Right ventricle myocardium inferior (tissue), 1 donor: Measurements from ENCODE around the gene FBLIM1. TPM values are rescaled to one million over a fixed set of nuclear protein-coding genes. Genes with fewer than 3 reads are reported as not detected.

Experiments
- ATAC-seq: fragments of 200-7000 bp; cut with Tn5 transposase; one replicate; pipeline ENCODE4 v1.9.1; 2020; ENCODE audit warnings: mild to moderate bottlenecking, moderate library complexity
- DNase-seq: peaks from one replicate; pipeline ENCODE4 v3.0.0; 2021; ENCODE audit errors: missing footprints
- intact Hi-C: fragments of 100-400 bp; cut with DNase I; formaldehyde crosslinking; loops from one replicate; pipeline ENCODE4 v1.11.0; 2022
- total RNA-seq: library from RNA; stranded (reverse); fragmentation: NEBNext Ultra II Directional; extraction: Animal tissue kit (Norgen Biotek cat#: 25700); gene quantifications from one replicate; pipeline ENCODE4 v1.2.1, GENCODE V29; 2021
- donor health status: DM: no; HTN: yes; CAD: no; lungs with severe emphysema.

FBLIM1 gene
- total RNA-seq, 1 donor from 2014 or later: 97.6 TPM

DNA sequence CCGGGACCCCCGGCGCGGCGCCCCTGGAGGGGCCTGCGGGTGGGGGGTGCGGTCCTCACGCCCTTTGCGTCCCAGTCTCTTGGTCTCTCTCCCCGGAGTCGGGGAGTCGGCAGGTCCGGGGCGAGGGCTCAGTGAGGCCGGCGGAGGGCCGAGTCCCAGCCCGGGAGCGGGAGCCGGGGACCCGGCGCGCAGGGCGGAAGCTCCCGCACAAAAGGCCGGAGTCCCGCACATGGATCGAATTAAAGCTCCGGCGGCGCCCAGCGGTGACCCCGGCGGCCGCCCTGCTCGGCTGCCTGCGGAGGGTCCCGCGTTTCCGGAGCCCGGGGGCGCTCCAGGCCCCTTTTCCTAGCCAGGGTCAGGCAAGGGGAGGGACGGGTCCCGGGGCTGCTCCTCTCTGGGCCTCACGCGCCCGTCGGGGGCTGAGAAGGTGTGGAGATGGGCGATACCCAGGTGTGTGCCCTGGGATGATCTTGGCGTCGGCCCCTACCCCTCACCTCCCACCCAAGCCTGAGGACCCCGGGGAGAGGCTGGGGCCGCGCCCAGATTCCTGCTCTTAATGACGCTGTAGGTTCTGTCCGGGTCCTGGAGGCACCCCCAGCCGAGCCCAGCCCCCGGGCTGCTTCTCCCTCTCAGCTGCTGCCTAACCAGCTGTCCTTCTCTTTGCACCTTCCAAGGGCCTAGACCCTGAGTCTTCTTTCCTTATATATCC lies 512 bp downstream of the FBLIM1 start:
- ATAC-seq (peak; percentile 11), DNase-seq (peak; percentile 59)
- intact Hi-C loops: no loop called here

DNA sequence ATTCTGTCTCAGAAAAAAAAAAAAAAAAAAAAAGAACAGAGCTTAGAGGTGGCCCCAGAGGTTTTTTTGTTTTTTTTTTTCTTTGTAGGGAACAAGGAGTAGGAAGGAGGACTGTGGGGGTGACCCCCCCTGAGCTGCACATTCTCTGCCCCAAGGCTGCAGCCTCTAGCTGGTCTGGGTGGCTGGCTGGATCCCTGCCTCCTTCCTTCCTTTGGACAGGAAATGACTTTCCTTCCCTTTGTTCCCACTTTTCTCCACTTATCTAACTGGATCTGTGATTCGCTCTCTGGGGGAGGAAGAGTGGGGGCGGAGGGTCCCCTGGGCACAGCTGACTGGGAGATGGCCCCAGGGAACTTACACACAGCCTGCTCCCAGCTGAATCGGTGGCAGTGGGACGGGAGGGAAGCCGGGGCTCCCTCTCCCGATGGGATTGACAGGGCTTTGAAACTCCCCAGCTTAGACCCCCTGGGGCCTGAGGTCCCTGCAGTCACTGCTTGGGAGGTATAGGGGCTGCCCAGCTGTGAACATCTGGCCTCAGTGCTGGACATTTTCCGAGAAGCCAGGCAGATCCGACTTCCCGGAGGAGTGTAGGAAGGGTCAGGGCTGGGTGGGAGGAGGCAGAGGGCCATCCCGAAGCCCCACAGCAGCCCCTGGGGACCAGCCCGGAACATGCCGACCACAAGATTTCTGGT lies 2.1 kb downstream of the FBLIM1 start:
- peak; percentile 49 for ATAC-seq
- DNase-seq: peak; percentile 73
- intact Hi-C loops: no loop called here

GRCh38 chr1:15761366-15762128 lies 3.0 kb downstream of the FBLIM1 start:
- DNase-seq (peak; percentile 37), ATAC-seq (peak; percentile 67)
- intact Hi-C loops: no loop called here

DNA sequence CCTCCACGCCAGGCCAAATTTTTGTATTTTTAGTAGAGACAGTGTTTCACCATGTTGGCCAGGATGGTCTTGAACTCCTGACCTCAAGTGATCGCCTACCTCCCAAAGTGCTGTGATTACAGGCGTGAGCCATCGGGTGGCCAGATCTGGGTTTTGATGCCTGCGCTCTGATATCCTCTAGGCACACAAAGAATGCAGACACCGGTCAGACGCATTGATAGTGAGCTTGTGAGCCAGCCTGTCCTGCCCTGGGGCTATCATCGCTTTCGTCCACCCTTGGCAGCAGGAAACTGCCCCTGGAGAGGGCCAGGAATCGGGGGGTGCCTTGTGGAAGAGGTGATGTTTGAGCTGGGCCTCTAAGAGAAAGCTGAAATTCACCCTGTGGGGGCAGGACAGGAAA lies 4.0 kb downstream of the FBLIM1 start:
- no peak for ATAC-seq
- intact Hi-C loops: no loop called here
- DNase-seq: peak; percentile 45

DNA sequence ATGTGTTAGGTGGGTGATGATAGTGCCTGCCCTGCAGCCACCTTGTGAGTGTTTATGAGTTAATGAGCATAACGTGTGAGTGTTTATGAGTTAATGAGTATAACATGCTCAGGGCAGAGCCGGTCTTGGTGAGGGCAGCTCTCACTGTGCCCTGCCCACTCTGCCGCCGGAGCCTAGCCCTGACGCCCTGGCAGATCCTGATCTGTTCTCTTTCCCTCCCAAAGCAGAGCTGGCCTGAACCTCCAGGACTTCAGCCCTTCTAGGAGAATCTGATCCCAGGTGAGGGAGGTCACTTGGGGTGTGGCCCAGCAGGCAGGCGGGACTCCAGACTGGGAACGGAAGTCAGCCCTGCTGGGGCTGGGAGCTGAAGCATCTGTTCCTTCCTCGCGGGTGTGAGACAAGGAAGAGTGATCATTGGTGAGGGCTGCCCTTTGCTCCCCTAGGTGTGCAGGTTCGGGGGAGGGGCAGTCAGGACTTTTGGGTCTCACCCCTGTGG lies 5.7 kb downstream of the FBLIM1 start:
- DNase-seq (peak; percentile 22), ATAC-seq (no peak)
- intact Hi-C loops: no loop called here

DNA sequence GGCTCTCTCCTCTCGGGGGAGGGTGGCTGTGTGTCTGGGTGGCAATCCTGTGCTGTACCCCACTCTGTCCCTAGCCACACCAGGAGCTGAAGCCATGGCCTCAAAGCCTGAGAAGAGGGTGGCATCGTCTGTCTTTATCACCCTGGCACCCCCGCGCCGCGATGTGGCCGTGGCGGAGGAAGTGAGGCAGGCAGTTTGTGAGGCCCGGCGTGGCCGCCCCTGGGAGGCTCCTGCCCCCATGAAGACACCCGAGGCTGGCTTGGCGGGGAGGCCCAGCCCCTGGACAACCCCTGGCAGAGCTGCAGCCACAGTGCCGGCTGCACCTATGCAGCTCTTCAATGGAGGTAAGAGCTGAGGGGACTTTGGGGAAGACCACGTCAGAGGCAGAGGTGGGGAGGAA lies 6.3 kb downstream of the FBLIM1 start:
- intact Hi-C loops: no loop called here
- ATAC-seq (no peak), DNase-seq (peak; percentile 43)

- DNase-seq (peak; percentile 71), ATAC-seq (no peak)
- intact Hi-C loops: no loop called here
Measured at GRCh38 chr1:15765495-15766194, 7.0 kb downstream of the FBLIM1 start.

DNA sequence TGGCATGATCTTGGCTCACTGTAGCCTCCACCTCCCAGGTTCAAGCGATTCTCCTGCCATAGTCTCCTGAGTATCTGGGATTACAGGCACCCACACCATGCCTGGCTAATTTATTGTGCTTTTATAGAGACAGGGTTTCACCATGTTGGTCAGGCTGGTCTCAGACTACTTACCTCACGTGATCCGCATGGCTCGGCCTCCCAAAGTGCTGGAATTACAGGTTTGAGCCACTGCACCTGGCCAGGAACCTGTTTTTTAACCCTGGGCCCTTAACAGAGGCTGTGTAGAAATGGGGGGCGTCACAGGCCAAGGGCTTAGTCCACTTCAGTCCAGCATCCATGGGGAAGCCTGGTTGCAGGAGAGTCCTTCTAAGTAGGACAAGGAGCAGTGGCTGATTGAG lies 9.3 kb downstream of the FBLIM1 start:
- no peak for ATAC-seq
- peak; percentile 37 for DNase-seq
- intact Hi-C loops: no loop called here

DNA sequence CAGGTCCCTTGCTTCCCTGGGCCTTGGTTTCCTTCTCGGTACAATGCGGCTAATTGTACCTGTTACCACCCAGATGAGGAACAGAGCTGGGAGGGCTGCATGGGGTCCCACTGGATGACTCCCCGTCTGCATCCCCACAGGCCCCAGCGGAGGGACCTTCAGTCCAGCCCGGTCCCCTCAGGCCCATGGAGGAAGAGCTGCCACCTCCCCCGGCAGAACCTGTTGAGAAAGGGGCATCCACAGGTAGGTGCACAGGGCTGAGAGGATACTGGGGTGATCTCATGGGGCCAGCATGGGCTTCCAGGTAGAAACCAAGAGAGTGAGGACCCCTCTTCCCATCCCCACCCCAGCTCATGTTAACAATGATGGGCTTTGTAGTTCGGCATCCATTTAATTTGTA lies 9.8 kb downstream of the FBLIM1 start:
- intact Hi-C loops: no loop called here
- DNase-seq (peak; percentile 26), ATAC-seq (no peak)

GRCh38 chr1:15770313-15770962 lies 11.8 kb downstream of the FBLIM1 start:
- DNase-seq: no peak
- intact Hi-C loops: no loop called here
- no peak for ATAC-seq

GRCh38 chr1:15771836-15772515 lies 13.4 kb downstream of the FBLIM1 start:
- ATAC-seq: no peak
- no peak for DNase-seq
- intact Hi-C loops: no loop called here

DNA sequence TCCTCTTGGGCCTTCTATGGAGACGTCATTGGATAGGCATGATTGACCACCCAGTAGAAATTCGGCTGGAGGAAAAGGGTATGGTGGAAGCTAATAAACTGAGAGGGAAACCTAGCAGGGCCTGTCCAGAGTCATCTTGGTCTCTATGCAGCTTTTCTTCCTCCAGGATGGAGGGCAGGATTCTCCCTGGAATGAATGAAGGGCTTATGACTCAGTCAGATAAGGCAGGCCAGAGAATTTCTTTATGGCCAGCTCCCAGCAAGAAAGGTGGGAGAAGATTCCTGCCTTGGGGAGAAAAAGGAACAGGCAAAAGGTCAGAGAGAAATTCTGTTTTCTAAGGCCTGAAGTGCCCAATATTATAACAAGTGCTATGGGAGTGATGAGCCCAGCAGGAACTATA lies 17.1 kb downstream of the FBLIM1 start:
- intact Hi-C loops: no loop called here
- DNase-seq (no peak), ATAC-seq (no peak)

DNA sequence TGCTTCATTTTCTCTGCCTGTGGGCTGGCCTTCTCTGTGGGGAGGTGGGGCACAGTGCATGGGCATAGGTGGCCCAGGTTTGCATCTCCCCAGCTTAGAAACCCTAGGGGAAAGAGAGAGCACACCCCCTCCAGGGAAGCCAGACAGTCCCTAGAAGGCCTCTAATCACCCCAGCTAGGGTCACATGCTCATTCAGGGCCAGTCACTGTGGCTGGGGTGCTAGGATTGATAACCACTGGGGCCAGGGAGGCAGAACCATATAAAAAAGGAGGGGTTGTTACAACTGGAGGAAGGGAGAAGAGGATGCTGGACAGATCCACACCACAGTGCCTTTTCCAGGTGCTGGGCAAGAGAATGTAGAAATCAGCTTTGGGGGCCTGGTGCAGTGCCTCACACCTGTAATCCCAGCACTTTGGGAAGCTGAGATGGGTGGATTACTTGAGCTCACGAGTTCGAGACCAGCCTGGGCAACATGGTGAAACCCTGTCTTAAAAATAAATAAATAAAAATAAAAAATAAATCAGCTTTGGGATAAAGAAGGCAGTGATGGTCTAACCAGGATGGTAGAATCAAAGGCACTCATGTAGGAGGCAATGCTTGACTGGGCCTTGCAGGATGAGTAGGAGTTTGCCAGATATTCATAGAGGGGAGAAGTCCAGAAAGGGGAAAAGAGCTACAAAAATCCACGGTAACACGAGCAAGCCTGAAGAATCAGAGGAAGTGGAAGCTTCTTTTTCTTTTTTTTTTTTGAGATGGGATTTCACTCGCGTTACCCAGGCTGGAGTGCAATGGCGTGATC lies 19.5 kb downstream of the FBLIM1 start:
- intact Hi-C loops: no loop called here
- DNase-seq: no peak
- peak; percentile 7 for ATAC-seq

DNA sequence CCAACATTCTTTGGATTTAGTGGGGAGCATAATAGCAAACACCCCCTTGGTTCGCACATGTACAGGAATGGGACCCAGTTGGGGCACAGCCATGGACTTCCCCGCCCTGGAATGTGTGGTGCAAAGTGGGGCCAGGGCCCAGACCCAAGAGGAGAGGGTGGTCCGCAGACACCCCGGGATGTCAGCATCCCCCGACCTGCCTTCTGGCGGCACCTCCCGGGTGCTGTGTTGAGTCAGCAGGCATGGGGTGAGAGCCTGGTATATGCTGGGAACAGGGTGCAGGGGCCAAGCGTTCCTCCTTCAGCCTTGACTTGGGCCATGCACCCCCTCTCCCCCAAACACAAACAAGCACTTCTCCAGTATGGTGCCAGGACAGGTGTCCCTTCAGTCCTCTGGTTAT lies 27.1 kb downstream of the FBLIM1 start:
- intact Hi-C loops: no loop called here
- no peak for DNase-seq
- peak; percentile 12 for ATAC-seq

GRCh38 chr1:15786581-15786980 lies 28.0 kb downstream of the FBLIM1 start:
- ATAC-seq: peak; percentile 68
- intact Hi-C loops: no loop called here
- DNase-seq: no peak

DNA sequence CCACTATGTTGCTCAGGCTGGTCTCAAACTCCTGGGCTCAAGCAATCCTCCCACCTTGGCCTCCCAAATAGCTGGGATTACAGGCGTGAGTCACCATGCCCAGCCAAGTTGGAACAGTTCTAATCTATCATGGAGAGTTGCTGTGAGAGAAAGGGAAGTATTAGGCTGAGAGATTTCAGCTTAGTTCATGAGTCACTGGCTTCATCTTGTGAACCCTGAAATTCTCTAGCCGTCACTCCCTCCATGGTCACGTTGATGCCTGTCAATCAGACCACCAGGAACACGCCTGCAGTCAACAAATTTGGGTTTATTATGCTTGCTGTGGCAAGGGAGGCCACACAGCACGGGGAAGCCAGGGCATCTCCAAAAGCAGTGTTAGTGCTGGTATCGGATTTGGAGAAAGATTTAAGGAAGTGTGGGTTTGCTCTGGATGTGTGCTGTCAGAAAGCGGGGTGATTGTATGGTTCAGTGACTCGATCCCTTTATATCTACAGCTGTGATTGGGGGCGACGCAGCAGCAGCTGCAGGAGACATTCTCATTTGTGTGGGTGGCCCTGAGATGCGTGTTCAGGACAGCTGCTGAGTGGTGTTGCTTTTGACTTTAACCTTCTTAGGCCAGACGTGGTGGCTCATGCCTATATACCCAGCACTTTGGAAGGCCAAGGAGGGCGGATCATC lies 30.2 kb downstream of the FBLIM1 start:
- intact Hi-C loops: no loop called here
- ATAC-seq (no peak), DNase-seq (no peak)

GRCh38 chr1:15796086-15796462 lies 37.5 kb downstream of the FBLIM1 start:
- intact Hi-C loops: no loop called here
- DNase-seq (no peak), ATAC-seq (no peak)
